HEK293T (cell line): ENCODE measurements around the gene MAEA.

Experiments
- BHLHE40 ChIP-seq: fragments of 450-650 bp; IDR thresholded peaks from 2 replicates; pipeline ENCODE4 v1.6.1; 2016; ENCODE audit warnings: mild to moderate bottlenecking, moderate library complexity, borderline replicate concordance
- ELF4 ChIP-seq: fragments of 450-650 bp; IDR thresholded peaks from 2 replicates; pipeline ENCODE4 v1.6.1; 2017; ENCODE audit warnings: antibody characterized with exemption
- FOXA1 ChIP-seq: fragments of 450-650 bp; IDR thresholded peaks from 2 replicates; pipeline ENCODE4 v1.6.1; 2016; ENCODE audit warnings: mild to moderate bottlenecking
- FOXK2 ChIP-seq: fragments of 450-650 bp; IDR thresholded peaks from 2 replicates; pipeline ENCODE4 v1.6.1; 2016; ENCODE audit warnings: mild to moderate bottlenecking
- FOXM1 ChIP-seq: fragments of 450-650 bp; IDR thresholded peaks from 2 replicates; pipeline ENCODE4 v1.6.1; 2017; ENCODE audit warnings: mild to moderate bottlenecking, borderline replicate concordance
- HDGF ChIP-seq: fragments of 450-650 bp; IDR thresholded peaks from 2 replicates; pipeline ENCODE4 v1.6.1; 2017; ENCODE audit warnings: antibody characterized with exemption, borderline replicate concordance
- SP1 ChIP-seq: fragments of 450-650 bp; IDR thresholded peaks from 2 replicates; pipeline ENCODE4 v1.6.1; 2017
- SUZ12 ChIP-seq: fragments of 450-650 bp; IDR thresholded peaks from 2 replicates; pipeline ENCODE4 v1.6.1; 2016; ENCODE audit warnings: mild to moderate bottlenecking

GRCh38 chr4:1258457-1258856 is 31.2 kb upstream of the MAEA start:
- no peak for TF ChIP-seq SP1
- TF ChIP-seq HDGF, result no peak
- no peak for TF ChIP-seq FOXM1
- TF ChIP-seq FOXK2, result no peak
- TF ChIP-seq ELF4, result no peak
- no peak for TF ChIP-seq BHLHE40
- no peak for TF ChIP-seq FOXA1
- no peak for TF ChIP-seq SUZ12
